Measurements from ENCODE around the gene RXRA.

RXRA gene

DNA sequence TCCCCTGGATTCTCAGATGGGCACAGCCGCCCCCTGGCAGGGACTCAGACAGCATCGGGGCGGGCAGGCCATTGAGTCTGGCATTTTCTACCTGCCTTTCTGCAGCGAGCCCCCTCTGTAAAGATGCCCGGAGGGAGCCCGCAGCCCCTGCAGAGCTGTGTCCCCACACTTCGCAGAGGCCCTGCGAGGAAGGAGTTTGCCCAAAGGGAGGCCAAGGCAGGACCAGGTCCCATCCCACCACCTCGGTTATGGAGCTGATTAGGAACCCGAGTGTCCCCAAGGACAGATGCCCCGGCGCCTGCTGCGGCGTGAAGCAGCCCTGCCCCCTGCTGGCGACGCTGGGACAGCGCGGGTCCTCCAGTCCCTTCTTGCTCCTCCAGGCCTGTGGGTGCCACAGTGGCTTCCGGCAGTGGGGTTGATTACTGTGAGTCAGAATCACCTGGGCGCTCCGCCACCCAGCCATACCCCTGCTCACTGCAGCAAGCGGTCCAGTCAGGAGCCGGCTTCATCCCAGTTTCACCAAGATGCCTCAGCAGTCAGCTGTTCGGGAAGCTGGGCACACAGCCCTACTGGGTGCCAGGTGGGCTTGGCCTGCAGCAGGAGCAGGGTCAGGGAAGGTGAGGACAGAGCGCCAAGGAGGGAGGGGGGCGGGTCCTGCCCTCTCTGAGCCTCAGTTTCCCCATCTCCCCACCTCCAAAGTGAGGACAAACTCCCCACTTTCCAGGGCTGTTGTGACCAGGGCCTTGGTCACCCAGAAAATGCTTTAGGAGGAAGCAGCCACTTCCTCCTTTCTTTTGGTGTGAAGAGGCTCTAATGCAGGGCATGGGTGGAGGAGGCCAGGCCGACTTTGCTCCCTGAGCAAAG lies 117.2 kb downstream of the RXRA start:
- DNase-seq (ENCODE audit: insufficient read length, low spot score), result peak; percentile 100
- peak; percentile 85 for FAIRE-seq
- no peak for TF ChIP-seq POLR2A (IDR thresholded peaks at IDR 0.05; ENCODE audit: low read depth, low read length)

DNA sequence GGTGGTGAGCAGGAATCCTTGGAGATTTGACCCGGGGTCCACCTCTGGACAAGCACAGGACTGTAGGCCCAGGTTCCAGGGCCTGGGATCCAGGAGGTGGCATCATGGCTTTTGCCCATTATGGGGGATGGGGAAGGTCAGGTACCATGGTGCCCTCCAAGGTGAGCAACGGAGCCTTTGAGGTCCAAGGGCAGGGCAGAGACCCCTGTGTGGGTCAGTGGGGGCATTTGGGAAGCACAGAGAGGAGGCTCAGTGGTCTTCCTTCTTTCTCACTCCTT lies 117.7 kb downstream of the RXRA start:
- no peak for TF ChIP-seq POLR2A (IDR thresholded peaks at IDR 0.05; ENCODE audit: low read depth, low read length)
- DNase-seq (ENCODE audit: insufficient read length, low spot score) (no peak), FAIRE-seq (no peak)

DNA sequence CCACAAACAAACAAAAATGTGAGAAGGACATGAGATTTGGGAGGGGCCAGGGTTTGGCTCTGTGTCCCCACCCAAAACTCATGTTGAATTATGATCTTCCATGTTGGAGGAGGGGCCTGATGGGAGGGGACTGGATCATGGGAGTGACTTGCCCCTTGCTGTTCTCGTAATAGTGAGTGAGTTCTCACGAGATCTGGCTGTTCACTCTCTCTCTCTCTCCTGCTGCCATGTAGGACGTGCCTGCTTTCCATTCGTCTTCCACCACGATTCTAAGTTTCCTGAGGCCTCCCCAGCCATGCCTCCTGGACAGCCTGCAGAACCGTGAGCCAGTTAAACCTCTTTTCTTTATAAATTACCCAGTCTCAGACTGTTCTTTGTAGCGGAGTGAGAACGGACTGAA lies 118.7 kb downstream of the RXRA start:
- no peak for FAIRE-seq
- TF ChIP-seq POLR2A (IDR thresholded peaks at IDR 0.05; ENCODE audit: low read depth, low read length), result no peak
- DNase-seq (ENCODE audit: insufficient read length, low spot score), result no peak

DNA sequence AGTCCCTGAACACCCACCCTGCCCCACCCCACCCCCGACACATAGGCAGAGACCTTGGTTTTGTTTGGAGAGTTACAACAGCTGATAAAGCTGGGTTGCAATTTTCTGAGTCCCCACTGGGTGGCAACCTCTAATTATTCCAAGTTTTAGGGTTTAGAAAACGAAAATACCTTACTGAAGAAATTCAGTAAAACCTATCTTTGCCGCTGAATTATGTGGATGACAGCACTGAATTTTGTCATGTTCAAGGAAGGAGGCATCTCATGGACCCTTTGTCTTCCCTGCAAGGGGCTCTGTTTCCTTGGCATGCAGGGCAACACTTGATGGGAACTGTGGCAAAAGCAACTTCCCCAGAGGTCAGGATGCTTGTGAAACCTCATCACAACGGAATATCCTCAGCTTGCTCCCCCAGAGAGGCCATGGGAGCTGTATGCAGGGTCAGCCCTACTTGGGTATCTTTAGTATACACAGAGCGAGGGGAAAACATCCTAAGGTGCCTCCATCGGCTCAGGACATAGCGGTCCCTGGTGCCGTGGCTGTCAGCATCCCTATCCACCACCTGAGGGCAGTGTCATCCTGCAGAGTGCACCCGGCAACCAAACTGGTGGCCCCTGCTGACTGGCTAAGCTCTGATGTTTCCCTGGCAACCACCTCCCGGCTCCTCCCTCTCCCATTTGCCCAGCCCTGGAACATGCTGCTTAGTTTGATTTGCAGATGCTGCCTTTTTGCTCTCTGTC lies 123.1 kb downstream of the RXRA start:
- DNase-seq (ENCODE audit: insufficient read length, low spot score) (peak; percentile 99), FAIRE-seq (peak; percentile 92)
- TF ChIP-seq POLR2A (IDR thresholded peaks at IDR 0.05; ENCODE audit: low read depth, low read length), result no peak

DNA sequence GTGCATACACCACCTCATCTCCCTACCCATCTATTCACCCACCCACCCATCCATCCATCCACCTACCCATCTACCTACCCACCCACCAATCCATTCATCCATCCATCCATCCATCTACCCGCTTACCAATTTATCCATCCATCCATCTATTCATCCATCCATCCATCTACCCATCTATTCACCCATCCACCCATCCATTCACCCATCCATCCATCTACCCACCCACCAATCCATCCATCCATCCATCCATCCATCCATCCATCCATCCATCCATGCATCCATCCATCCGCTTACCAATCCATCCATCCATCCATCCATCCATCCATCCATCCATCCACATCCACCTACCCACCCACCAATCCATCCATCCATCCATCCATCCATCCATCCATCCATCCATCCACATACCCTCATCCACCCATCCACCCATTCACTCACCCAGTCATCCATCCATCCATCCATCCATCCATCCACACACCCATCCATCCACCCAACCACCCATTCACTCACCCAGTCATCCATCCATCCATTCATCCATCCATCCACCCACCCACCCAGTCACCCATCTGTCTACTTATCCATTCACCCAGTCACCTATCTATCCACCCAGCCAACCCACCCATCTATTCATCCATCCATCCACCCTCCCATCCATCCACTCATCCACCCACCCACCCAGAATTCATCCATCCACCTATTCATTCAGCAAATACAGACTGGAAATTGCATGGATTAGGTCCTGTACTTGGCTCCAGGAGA lies 125.6 kb downstream of the RXRA start:
- DNase-seq (ENCODE audit: insufficient read length, low spot score) (no peak), FAIRE-seq (no peak)
- TF ChIP-seq POLR2A (IDR thresholded peaks at IDR 0.05; ENCODE audit: low read depth, low read length), result no peak

DNA sequence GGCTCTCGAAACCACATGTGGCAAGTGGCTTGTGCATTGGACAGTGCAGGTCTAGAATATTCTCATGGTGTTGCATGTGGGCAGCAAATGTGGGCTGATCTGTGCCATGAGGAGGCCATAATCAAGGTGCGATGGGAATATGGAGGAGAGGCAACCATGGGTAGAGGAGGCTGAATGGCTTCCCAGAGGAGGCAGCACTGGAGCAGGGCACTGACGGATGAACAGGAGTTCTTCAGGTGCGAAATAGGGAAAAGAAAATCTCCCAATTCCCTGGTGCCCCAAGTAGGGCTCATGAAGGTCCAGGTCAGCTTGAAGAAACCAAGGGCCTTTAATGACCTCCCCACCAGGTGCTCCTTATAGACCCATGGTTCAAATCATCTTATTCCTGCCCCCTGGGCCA lies 126.5 kb downstream of the RXRA start:
- FAIRE-seq, result no peak
- no peak for TF ChIP-seq POLR2A (IDR thresholded peaks at IDR 0.05; ENCODE audit: low read depth, low read length)

DNA sequence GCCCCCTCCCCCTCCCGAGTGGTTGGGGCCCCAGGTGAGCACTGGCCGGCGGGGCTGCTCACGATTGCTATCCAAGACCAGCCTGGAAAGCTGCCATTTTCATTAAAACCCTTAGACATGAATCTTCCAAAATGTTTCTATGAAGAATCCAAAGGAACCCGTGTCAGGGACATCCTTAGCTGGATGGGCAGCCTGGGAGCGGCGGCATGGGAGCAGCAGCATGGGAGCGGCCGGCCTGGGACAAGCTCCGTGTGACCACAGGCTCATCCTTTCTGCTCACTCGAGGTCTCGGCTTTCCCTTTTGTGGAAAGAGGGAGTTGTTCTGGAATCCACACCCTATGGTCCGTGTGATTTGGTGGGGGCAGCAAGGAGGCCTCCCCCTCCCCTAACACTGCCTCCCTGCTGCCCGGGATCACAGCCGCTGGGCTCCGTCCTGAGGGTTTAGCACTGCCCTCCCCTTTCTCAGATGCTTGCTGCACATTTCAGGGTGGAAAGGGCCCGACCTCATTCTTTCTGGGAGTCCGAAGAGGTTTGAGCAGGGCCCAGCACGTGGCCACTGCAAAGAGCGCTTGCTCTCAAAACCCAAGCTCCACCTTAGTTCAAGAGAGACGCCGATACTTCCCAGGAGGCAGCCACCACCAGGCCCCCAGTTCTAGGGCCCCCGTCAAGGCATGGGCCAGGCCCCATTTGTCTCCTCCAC lies 127.7 kb downstream of the RXRA start:
- no peak for FAIRE-seq
- no peak for DNase-seq (ENCODE audit: insufficient read length, low spot score)
- TF ChIP-seq POLR2A (IDR thresholded peaks at IDR 0.05; ENCODE audit: low read depth, low read length), result no peak

More for the DNA sequence above, 126.5 kb downstream of the RXRA start:
- no peak for DNase-seq (ENCODE audit: insufficient read length, low spot score)

DNA sequence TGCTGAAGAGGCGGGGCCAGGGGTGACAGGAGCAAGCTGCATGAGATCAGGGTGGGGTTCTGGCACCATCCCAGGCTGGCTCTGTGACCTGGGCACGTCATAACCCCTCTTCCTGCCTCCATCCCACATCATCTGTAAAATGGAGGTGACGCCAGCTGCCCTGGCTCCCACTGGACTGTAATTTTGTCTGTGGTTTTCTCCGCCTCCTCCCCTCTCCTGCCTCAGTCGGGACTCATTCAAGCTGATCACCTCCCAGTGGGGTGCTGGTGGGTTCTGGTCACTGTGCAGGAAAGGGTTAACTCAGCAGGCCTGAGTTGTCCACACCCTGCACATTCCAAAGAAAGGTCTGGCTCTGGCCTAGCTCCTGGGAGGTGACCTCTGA lies 128.2 kb downstream of the RXRA start:
- FAIRE-seq (no peak), DNase-seq (ENCODE audit: insufficient read length, low spot score) (no peak)
- TF ChIP-seq POLR2A (IDR thresholded peaks at IDR 0.05; ENCODE audit: low read depth, low read length), result no peak

DNA sequence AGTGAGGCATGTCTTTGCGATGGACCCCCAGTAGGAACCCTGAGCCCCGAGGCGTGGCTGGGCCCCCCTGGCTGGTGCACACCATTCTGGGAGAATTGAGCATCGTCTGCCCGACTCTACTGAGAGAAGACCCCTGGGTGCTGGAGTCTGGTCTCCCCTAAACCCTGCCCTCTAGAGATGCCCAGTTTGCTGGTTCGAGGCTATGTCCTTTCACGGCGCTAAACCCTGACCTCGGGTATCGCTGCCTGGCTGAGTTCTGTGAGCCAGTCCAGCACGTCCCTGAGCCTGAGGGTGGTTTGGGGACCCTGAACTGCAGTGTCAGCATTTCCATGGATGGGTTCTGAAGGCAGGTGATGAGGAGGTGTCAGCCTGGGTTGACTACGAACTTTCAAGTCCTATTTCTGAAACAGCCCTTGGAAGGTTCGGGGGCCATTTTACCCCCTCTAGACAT lies 128.8 kb downstream of the RXRA start:
- FAIRE-seq (no peak), DNase-seq (ENCODE audit: insufficient read length, low spot score) (no peak)
- TF ChIP-seq POLR2A (IDR thresholded peaks at IDR 0.05; ENCODE audit: low read depth, low read length), result no peak

DNA sequence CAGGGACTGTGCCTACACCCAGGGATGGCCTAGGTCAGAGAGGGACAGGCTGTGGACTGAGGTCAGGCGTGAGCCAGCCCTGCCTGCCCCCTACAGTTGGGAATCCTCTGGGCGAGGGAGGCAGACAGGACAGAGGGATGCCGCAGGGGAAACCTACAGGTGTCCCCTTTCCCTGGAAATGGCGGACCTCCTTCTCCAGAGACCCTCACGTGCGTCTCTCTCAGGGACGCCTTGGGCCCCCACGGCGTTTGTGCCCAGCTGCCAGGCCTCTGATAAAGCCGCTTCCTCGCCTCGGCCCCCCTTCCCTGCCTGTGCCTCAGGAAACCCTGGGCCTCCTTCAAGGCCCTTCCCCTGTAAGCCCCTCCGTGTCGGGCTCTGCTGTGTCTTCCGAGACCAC lies 129.3 kb downstream of the RXRA start:
- FAIRE-seq (no peak), DNase-seq (ENCODE audit: insufficient read length, low spot score) (no peak)
- no peak for TF ChIP-seq POLR2A (IDR thresholded peaks at IDR 0.05; ENCODE audit: low read depth, low read length)

DNA sequence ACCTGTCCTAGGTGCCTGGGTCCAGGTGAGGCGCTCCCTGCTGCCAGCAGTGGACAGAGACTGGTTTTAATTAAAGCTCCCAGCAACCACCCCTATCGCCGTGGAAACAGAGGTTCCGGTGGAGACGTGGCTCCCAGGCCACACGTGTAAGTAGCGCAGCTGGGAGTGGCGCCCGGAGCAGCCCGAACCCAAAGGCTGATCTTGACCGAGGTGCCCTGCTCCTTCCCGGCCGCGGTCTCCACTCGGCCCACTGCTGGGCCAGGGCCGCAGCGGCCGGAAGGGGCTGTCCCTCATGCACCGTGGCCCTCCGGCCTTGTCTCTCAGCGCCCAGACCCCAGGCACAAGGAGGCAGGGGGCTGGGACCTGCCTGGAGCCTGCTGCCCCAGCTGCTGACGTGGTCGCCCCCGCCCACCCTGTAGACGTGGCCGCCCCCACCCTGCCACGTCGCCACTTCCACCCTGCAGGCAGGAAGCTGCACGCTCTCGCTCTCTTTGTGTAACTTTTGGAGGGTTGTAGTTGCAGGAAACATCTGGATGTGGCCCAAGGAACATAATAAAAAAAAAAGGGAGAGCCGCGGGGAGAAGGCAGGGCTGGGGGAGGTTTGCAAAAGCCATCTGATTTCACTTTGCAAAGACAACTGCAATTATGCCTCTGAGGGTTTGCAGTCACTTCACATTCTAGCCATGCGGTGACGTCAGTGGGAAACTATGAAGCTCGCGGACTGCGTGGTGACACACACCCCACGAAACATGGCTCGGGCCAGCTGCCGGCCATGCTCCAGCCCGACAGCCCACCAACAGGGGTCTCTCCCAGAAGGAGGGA lies 129.9 kb downstream of the RXRA start:
- peak; percentile 50; the same call in 1 of the 2 replicates for TF ChIP-seq POLR2A (IDR thresholded peaks at IDR 0.05; ENCODE audit: low read depth, low read length)
- FAIRE-seq (peak; percentile 69), DNase-seq (ENCODE audit: insufficient read length, low spot score) (peak; percentile 96)

DNA sequence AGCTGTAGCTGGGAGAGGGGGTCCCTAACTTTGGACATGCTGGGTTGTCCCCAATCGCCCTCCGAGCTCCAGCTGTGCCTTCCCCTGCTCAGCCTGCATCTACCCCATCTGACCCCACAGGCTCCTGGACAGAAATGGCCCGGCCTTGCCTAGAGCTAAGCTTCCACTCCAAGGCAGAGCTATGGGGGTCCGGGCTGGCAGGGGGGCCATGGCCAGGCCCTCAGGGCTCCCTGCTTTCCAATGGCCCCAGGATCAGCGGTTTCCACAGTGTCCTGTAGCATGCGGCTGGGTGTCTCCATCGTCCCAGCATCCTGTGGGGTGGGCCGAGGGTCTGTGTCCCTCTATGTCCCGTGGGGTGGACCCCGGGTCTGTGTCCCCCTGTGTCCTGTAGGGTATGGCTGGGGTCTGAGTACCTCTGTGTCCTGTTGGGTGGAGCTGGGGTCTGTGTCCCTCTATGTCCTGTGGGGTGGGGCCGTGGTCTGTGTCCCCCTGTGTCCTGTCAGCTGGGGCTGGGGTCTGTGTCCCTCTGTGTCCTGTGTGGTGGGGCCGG lies 130.6 kb downstream of the RXRA start:
- no peak for DNase-seq (ENCODE audit: insufficient read length, low spot score)
- FAIRE-seq, result no peak
- TF ChIP-seq POLR2A (IDR thresholded peaks at IDR 0.05; ENCODE audit: low read depth, low read length), result no peak

Measured in H54 (cell line).